GM08714 (cell line): ENCODE measurements around the gene CENPVL2.
"Not testable (repeated sequence)": the region's sequence is repeated elsewhere in the genome, so short reads cannot be mapped to it uniquely, and the experiment has no call there.

ENCODE experiments used
- H3K4me3 ChIP-seq: fragments of 200-500 bp; sonication (Bioruptor generic); 2 replicates; pipeline ENCODE4 v1.5.1; 2014; ENCODE audit warnings: mild to moderate bottlenecking, low read length, inconsistent platforms
- ZNF274 ChIP-seq: IDR thresholded peaks from 2 replicates; pipeline ENCODE4 v1.6.1; 2012; ENCODE audit warnings: mild to moderate bottlenecking, low read depth, low read length

The CENPVL2 gene

DNA sequence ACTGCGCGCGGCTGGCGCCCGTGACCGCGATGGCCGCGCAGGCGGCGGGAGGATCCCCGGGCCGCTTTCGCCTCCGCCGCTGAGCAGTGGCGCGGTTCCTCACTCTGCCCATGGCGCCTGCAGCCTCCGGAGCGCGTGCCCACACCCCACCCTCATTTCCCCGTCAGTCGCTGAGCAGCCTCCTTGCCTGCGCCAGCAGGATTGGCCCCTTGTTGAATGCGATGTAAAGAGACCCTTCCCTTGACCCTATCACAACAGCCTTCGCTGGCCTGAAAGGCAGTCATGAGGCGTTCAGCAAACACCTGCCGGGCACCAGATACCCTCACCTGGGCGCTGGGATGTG lies at the start of gene CENPVL2:
CENPVL2 (minus strand) TSS at position 112 of the 343 bp plus-strand sequence; CDS start at position 112, 0 bp downstream.
- not testable (repeated sequence) for H3K4me3 ChIP-seq

DNA sequence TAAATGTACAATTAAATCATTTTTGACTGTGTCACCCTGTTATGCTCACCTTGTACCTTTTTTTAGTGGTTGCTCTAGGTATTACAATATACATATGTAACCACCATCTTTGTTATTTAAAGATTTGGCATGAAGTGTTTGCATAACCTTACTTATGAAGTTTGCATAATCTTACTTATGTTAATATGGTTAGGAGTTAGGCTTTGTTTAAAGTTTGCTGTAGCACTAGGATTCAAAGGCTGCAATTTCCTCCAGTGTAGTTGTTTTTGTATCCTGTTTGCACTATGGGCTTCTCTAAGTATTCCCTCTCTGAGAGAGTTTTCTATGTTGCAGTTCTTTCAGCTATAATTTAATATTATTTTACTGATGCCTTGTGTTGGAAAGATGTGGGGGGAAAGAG lies 45.6 kb upstream of the CENPVL2 start:
- H3K4me3 ChIP-seq, result no peak overlapping the region
- TF ChIP-seq ZNF274, result no peak

DNA sequence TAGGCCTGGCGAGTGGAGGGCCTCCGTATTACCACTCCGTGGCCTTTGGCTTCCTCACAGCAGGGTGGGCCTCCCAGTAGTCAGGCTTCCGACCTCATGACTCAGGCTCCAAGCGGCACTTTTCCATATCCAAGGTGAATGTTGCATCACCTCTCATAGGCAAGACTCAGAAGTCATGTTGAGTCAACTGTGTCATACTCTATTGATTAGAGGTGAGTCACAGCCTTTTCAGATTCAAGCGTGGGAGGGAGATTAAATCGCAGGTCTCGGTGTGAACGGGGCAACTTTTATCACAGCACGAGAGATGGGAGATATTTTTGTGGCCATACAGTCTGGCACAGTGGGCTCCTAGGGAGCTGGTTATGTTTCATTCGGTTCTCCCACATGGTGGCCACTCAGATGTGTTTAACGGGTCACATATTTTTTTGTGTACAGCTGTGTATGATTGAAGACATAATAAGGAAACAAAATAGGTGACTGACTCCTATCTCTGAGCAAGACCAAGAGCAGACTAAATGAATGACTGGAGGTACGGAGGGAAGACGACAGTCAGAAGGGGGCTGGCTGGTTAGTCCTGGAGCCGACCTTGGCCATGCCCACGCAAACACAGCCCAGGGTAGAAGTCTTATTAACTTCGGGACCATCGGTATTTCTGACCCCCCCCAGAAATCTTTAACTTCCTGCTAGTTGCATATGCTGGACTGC lies 30.5 kb upstream of the CENPVL2 start:
- H3K4me3 ChIP-seq, result not testable (repeated sequence)

DNA sequence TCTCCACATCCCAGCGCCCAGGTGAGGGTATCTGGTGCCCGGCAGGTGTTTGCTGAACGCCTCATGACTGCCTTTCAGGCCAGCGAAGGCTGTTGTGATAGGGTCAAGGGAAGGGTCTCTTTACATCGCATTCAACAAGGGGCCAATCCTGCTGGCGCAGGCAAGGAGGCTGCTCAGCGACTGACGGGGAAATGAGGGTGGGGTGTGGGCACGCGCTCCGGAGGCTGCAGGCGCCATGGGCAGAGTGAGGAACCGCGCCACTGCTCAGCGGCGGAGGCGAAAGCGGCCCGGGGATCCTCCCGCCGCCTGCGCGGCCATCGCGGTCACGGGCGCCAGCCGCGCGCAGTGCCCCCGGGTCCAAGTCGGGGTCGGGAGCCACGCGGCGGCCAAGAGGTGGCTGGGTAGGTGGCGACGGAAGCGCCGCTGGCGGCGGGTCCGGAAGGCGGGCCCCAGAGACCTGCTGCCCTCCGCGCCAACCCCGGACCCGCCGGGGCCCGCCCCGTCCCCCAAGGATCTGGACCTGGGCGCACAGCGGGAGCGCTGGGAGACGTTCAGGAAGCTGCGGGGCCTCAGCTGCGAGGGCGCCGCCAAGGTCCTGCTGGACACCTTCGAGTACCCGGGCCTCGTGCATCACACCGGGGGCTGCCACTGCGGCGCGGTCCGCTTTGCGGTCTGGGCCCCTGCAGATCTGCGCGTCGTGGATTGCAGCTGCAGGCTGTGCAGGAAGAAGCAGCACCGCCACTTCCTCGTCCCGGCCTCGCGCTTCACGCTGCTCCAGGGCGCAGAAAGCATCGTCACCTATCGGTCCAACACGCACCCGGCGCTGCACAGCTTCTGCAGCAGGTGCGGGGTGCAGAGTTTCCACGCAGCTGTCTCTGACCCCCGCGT lies 27.9 kb upstream of the CENPVL2 start, which contains the start of gene CENPVL1:
CENPVL1 (plus strand) TSS at position 236 of the 888 bp plus-strand sequence; CDS start at position 236, 0 bp downstream.
- not testable (repeated sequence) for H3K4me3 ChIP-seq

DNA sequence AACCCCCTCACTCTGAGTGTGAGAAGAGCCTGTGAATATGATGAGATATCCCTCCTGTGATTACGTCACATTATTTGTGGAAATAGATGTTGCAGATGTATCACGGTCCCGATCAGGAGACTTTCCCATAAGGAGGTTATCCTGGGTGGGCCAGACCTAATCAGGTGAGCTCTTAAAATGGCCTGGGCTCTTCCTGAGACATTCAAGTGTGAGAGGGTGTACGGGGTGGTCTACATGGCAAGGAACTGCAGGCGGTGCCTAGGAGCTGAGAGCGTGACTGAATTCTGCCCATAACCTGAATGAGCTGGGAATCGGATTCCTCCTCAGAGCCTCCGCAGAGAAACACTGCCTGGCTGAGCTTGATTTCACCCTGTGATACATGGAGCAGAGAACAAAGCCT lies 14.8 kb upstream of the CENPVL2 start:
- no peak for TF ChIP-seq ZNF274
- no peak overlapping the region for H3K4me3 ChIP-seq

DNA sequence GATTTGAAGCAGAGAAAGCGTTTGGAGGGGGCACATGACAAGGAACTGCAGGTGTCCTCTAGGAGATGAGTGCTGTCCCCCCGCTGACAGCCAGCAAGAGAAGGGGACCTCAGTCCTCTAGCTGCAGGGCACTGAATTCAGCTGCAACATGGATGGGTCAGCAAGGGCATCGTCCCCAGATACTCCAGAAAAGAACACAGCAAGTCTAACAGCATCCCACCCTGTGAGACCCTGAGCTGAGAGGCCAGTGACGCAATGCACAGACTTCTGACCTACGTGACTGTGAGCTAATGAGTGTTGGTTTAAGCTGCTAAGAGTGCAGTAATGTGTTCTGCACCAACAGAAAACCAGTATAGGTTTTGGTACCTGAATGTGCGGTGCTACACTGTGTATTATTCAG lies 11.6 kb upstream of the CENPVL2 start:
- H3K4me3 ChIP-seq, result no peak overlapping the region
- TF ChIP-seq ZNF274, result no peak

DNA sequence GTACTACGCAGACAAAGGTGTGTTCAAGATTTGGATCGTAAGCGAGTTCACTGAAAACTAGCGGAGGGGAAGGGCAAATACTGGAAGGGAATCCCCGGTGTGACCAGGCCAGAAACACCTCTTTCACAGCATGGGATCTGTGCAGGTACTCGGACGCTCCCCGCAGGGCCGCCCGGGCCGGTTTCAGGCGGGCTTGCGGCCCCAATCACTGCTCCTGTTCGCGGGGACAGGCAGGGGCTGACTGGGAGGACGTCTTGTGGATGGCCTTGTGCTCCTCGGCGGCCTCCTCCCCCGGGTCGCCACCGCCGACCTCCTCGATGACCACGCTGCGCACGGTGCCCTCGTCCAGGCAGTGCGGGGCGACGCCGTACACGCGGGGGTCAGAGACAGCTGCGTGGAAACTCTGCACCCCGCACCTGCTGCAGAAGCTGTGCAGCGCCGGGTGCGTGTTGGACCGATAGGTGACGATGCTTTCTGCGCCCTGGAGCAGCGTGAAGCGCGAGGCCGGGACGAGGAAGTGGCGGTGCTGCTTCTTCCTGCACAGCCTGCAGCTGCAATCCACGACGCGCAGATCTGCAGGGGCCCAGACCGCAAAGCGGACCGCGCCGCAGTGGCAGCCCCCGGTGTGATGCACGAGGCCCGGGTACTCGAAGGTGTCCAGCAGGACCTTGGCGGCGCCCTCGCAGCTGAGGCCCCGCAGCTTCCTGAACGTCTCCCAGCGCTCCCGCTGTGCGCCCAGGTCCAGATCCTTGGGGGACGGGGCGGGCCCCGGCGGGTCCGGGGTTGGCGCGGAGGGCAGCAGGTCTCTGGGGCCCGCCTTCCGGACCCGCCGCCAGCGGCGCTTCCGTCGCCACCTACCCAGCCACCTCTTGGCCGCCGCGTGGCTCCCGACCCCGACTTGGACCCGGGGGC lies 567 bp downstream of the CENPVL2 start:
- not testable (repeated sequence) for H3K4me3 ChIP-seq

DNA sequence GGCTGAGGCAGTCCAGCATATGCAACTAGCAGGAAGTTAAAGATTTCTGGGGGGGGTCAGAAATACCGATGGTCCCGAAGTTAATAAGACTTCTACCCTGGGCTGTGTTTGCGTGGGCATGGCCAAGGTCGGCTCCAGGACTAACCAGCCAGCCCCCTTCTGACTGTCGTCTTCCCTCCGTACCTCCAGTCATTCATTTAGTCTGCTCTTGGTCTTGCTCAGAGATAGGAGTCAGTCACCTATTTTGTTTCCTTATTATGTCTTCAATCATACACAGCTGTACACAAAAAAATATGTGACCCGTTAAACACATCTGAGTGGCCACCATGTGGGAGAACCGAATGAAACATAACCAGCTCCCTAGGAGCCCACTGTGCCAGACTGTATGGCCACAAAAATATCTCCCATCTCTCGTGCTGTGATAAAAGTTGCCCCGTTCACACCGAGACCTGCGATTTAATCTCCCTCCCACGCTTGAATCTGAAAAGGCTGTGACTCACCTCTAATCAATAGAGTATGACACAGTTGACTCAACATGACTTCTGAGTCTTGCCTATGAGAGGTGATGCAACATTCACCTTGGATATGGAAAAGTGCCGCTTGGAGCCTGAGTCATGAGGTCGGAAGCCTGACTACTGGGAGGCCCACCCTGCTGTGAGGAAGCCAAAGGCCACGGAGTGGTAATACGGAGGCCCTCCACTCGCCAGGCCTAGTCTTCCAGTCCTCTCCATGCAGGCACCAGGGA lies 2.8 kb downstream of the CENPVL2 start:
- H3K4me3 ChIP-seq, result not testable (repeated sequence)

DNA sequence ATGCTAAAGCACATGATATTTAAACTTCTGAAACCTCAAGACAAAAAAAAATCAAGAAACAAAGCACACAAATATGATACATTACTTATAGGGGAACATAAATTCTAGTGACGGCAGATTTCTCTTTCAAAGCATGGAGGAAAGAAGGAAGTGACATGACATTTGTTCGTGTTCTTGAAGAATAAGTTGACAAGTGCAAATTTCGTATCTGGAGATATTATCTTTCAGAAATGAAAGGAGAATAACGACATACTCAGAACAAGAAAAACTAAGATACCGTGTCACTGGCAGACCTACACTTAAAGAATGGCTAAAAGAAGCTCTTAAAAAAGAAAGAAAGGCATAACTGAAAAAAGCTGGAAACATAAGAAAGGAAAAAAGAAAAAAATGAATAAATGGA lies 16.6 kb downstream of the CENPVL2 start:
- H3K4me3 ChIP-seq, result no peak overlapping the region
- TF ChIP-seq ZNF274, result no peak

DNA sequence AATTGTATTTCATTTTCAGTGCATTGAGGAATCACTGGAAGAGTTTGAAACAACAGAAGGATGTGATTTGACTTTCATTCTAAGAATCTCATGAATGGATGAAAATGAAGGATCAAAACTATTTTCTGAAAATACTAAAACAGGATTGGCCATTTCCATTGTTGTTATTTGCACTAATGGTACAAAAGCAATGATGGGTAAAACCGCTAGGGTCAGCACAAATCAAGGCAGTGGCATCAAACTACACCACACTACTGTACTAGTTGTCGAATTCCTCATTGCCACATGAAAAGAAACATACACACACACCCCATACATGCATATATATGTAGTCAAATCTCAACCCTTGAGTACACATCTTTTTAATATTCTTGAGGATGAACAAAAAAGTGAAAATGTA lies 39.3 kb downstream of the CENPVL2 start:
- TF ChIP-seq ZNF274, result no peak
- H3K4me3 ChIP-seq, result no peak overlapping the region

DNA sequence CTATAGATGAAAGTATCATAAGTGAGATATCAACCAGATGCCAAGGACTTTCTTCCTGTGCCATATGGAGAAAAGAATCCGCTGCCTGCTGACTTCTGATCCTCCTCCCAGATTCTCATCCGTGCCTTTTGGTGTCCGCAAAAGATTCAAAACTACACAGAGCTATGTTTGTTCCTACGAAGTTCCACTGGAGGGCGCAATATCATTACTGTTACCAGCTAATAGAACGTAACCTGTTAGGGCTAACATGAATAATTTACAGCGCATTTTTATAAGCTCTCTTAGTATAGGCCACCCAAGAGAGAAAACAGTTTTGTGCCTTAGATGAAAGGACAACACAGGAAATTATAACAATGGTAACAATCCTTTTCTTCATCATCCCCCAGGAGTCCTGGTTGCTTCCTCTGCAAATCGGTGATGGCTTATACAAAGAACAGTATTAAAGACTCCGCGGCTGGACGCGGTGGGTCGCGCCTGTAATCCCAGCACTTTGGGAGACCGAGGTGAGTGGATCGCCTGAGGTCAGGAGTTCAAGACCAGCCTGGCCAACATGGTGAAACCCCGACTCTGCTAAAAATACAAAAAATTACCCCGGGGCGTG lies 41.1 kb downstream of the CENPVL2 start:
- no peak overlapping the region for H3K4me3 ChIP-seq
- TF ChIP-seq ZNF274, result no peak

DNA sequence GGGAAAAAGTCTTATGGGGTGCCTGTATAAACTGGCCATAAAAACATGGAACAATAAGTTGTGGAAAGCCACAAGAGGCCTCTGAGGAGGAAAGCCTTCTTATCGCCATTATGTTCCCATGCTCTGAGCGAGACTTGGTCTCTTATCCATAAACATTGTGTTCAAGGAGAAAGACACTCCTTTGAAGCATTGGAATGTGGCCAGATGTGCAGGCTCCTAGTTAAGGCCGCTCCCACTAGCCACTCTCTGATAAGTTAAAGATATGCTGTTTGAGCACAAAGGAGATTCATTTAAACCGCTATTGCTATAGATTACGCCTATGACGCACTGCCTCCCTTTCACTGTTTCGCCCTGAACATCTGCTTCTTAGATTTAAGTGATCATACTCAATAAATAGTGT lies 46.1 kb downstream of the CENPVL2 start:
- H3K4me3 ChIP-seq, result not testable (repeated sequence)
